CD4-positive, alpha-beta T cell (primary cell): Measurements from ENCODE around the gene SRSF6. TPM values are rescaled to one million over a fixed set of nuclear protein-coding genes. Genes with fewer than 3 reads are reported as not detected.

Experiments
- ATAC-seq: fragments of 200-7000 bp; cut with Tn5 transposase; one replicate; pipeline ENCODE4 v1.10.0; 2022; ENCODE audit warnings: mild to moderate bottlenecking; ENCODE audit not compliant: poor library complexity
- CTCF ChIA-PET: fragments of 350-600 bp; sonication (Branson Sonifier 250); formaldehyde crosslinking; loops from one replicate; lab custom pipeline; 2021; ENCODE audit warnings: antibody characterized with exemption, inconsistent platforms; lab: Charles Lee
- POLR2A ChIA-PET: fragments of 350-600 bp; sonication (Branson Sonifier 250); formaldehyde crosslinking; loops from one replicate; lab custom pipeline; 2021; ENCODE audit warnings: antibody characterized with exemption, inconsistent platforms; lab: Charles Lee
- DNase-seq, 14 experiments: peaks; one replicate each; pipeline ENCODE4 v3.0.0-alpha.2; 2013 to 2020; ENCODE audit warnings: mixed read lengths in 2 of 14
- H3K27ac ChIP-seq, 2 donors: one replicate each; pipeline versions ENCODE4 v1.5.1 to v1.7.0; 2013; ENCODE audit warnings: low read length in 2 of 2, low read depth in 1 of 2, mild to moderate bottlenecking in 1 of 2
- H3K27me3 ChIP-seq, 2 experiments: 1 replicate in 1 of 2; 2 replicates in 1 of 2; pipeline versions ENCODE4 v1.6.1 to v1.7.0; 2013; ENCODE audit warnings: low read length in 2 of 2, control low read depth in 1 of 2, mild to moderate bottlenecking in 1 of 2, moderate library complexity in 1 of 2; ENCODE audit not compliant: insufficient read depth in 2 of 2, control insufficient read depth in 1 of 2
- H3K36me3 ChIP-seq: one replicate; pipeline ENCODE4 v1.6.1; 2013; ENCODE audit warnings: low read length, control low read depth; ENCODE audit not compliant: insufficient read depth
- H3K4me1 ChIP-seq: one replicate; pipeline ENCODE4 v1.6.1; 2013; ENCODE audit warnings: low read length, control low read depth; ENCODE audit not compliant: insufficient read depth
- H3K4me3 ChIP-seq: one replicate; pipeline ENCODE4 v1.5.1; 2013; ENCODE audit warnings: mild to moderate bottlenecking, low read length, moderate library complexity
- H3K9me3 ChIP-seq, 2 experiments: 1 replicate in 1 of 2; 2 replicates in 1 of 2; pipeline versions ENCODE4 v1.6.1 to v1.7.0; 2013; ENCODE audit warnings: low read length in 2 of 2, mild to moderate bottlenecking in 2 of 2, control low read depth in 1 of 2, moderate library complexity in 1 of 2; ENCODE audit not compliant: control insufficient read depth in 1 of 2, insufficient read depth in 1 of 2
- H3K27ac Mint-ChIP-seq: one replicate; pipeline ENCODE4 v1.8.0; 2020; ENCODE audit warnings: mixed read lengths
- H3K27me3 Mint-ChIP-seq: one replicate; pipeline ENCODE4 v1.8.0; 2021; ENCODE audit warnings: mixed read lengths
- H3K36me3 Mint-ChIP-seq: one replicate; pipeline ENCODE4 v1.8.0; 2021; ENCODE audit warnings: low read depth, mixed read lengths
- H3K4me1 Mint-ChIP-seq: one replicate; pipeline ENCODE4 v1.8.0; 2021; ENCODE audit warnings: low read depth, mixed read lengths
- H3K4me3 Mint-ChIP-seq: one replicate; pipeline ENCODE4 v1.8.0; 2020; ENCODE audit warnings: mild to moderate bottlenecking, mixed read lengths
- H3K9me3 Mint-ChIP-seq: one replicate; pipeline ENCODE4 v1.8.0; 2020; ENCODE audit warnings: mixed read lengths
- CTCF ChIP-seq: fragments of 200-600 bp; IDR thresholded peaks from one replicate; pipeline ENCODE4 v1.8.0; 2022; ENCODE audit warnings: antibody characterized with exemption, mild to moderate bottlenecking
- intact Hi-C, 2 experiments: fragments of 100-400 bp; cut with DNase I in 1 of 2; cut with micrococcal nuclease in 1 of 2; formaldehyde crosslinking; loops; one replicate each; pipeline versions ENCODE4 v1.15.1 to v1.9.0; 2023 to 2025; cut with DNase I, micrococcal nuclease
- total RNA-seq, 174 experiments: library from RNA in 2 of 174; stranded (reverse) in 2 of 174; gene quantifications; one replicate each; pipeline ENCODE4 v1.2.3 and lab custom pipeline; 2021 to 2026

The SRSF6 gene
- total RNA-seq, 2 experiments from 2014 or later = 312 to 313 TPM

GRCh38 chr20:43432498-43432897, 25.2 kb upstream of the SRSF6 start:
- H3K4me1 Mint-ChIP-seq = no peaks in the 10 kb centered on the region
- H3K4me3 Mint-ChIP-seq = no peak overlapping the region
- peaks cover 33% of the 10 kb centered on the region for H3K27me3 Mint-ChIP-seq
- ChIA-PET CTCF (no interaction called here), POLR2A (no interaction called here)
- Histone ChIP-seq H3K9me3 (no peaks in the 10 kb centered on the region), H3K4me3 (no peak overlapping the region), H3K36me3 (no peaks in the 10 kb centered on the region), H3K4me1 (no peaks in the 10 kb centered on the region), H3K27ac (no peak overlapping the region), H3K27me3 (no peaks in the 10 kb centered on the region)
- DNase-seq = no peak
- H3K27ac Mint-ChIP-seq = no peak overlapping the region
- no peak for ATAC-seq
- no peaks in the 10 kb centered on the region for H3K9me3 Mint-ChIP-seq
- intact Hi-C loops = no loop called here
- no peak for TF ChIP-seq CTCF
- H3K36me3 Mint-ChIP-seq = no peaks in the 10 kb centered on the region

DNA sequence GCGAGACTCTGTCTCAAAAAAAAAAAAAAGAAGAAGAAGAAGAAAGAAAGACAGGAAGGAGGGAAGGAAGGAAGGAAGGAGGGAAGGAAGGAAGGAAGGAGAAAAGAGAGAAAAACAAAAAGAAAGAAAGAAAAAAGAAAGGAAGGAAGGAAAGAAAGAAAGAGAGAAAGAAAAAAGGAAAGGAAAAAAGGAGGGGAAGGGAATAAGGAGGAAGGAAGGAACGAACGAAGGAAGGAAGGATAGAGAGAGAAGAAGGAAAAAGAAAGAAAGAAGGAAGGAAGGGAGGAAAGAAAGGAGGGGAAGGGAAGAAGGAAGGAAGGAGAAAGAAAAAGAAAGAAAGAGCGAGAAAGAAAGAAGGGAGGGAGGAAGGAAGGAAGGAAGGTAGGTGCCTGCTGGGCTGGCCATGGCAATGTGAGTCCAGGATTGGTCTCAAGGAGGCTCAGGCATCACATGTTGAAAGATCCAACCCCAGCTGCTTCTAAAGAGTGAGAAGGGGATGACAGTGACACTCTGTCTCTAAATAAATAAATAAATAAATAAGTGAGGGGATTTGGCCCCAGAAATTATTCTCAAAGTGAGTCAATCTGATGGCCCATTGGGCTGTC, 24.3 kb upstream of the SRSF6 start:
- H3K4me1 ChIP-seq = no peaks in the 10 kb centered on the region
- H3K27me3 ChIP-seq = no peaks in the 10 kb centered on the region
- no peaks in the 10 kb centered on the region for H3K9me3 Mint-ChIP-seq
- H3K9me3 ChIP-seq = no peaks in the 10 kb centered on the region
- no peak for ATAC-seq
- H3K36me3 ChIP-seq = no peaks in the 10 kb centered on the region
- no peak for TF ChIP-seq CTCF
- intact Hi-C loops = no loop called here
- DNase-seq = no peak
- CTCF ChIA-PET = no interaction called here
- no peaks in the 10 kb centered on the region for H3K36me3 Mint-ChIP-seq
- H3K4me3 Mint-ChIP-seq = no peak overlapping the region
- H3K4me3 ChIP-seq = no peak overlapping the region
- no peaks in the 10 kb centered on the region for H3K4me1 Mint-ChIP-seq
- peaks cover 31% of the 10 kb centered on the region for H3K27me3 Mint-ChIP-seq
- no peak overlapping the region for H3K27ac Mint-ChIP-seq
- H3K27ac ChIP-seq = no peak overlapping the region
- POLR2A ChIA-PET = no interaction called here

DNA sequence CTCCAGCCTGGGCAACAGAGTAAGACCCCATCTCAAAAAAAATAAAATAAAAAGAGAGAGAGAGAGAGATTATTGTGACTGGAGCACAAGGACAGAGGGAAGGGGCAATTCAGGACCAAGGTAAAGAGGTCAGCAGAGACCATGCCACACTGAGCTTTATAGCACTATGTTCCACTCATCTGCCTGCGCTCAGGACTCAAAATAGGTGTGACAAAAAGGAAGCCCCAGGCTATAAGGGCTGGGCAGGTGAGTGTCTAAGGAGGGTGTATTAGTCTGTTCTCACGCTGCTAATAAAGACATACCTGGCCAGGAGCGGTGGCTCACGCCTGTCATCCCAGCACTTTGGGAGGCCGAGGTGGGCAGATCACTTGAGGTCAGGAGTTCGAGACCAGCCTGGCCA, 23.1 kb upstream of the SRSF6 start:
- ChIA-PET CTCF (no interaction called here), POLR2A (no interaction called here)
- H3K9me3 Mint-ChIP-seq = no peaks in the 10 kb centered on the region
- H3K27ac ChIP-seq = no peak overlapping the region
- ATAC-seq (no peak), DNase-seq (no peak)
- TF ChIP-seq CTCF = no peak
- peaks cover 3% of the 10 kb centered on the region for H3K4me1 Mint-ChIP-seq
- no peaks in the 10 kb centered on the region for H3K36me3 ChIP-seq
- H3K4me1 ChIP-seq = peaks cover 6% of the 10 kb centered on the region
- H3K27ac Mint-ChIP-seq = no peak overlapping the region
- intact Hi-C loops = no loop called here
- no peak overlapping the region for H3K4me3 Mint-ChIP-seq
- no peaks in the 10 kb centered on the region for H3K9me3 ChIP-seq
- no peaks in the 10 kb centered on the region for H3K36me3 Mint-ChIP-seq
- H3K27me3 ChIP-seq = no peaks in the 10 kb centered on the region
- no peak overlapping the region for H3K4me3 ChIP-seq
- peaks cover 29% of the 10 kb centered on the region for H3K27me3 Mint-ChIP-seq
